K562 (cell line): ENCODE measurements around the gene RASSF1. TPM values are rescaled to one million over a fixed set of nuclear protein-coding genes. Genes with fewer than 3 reads are reported as not detected.
A peak's percentile ranks its signal among the peaks of the same experiment; 100 is the strongest.

Experiments
- ATAC-seq: fragments of 200-7000 bp; cut with Tn5 transposase; 3 replicates; pipeline ENCODE4 v1.9.1; 2020; ENCODE audit warnings: moderate library complexity
- BruUV-seq: library from RNA; stranded (reverse); fragments of 400-500 nt; replicated peaks from 2 replicates; lab custom pipeline; 2021; lab: Mats Ljungman, UMichigan
- CTCF ChIA-PET: fragments of 300-600 bp; formaldehyde crosslinking; extraction: SDS; loops from one replicate; lab custom pipeline; 2021; ENCODE audit warnings: low intra/inter-chr PET ratio; lab: Yijun Ruan, JAX
- POLR2A ChIA-PET: fragments of 300-600, 350-650 bp; sonication (Branson Sonifier 250); formaldehyde crosslinking; extraction: SDS; loops from one replicate; lab custom pipeline; 2021; ENCODE audit warnings: antibody characterized with exemption, inconsistent platforms; lab: Yijun Ruan, JAX
- DNase-seq, 4 experiments: peaks; one replicate each; pipeline versions ENCODE4 v3.0.0 to v3.0.0-alpha.2; 2011 to 2018; ENCODE audit warnings: low spot score in 3 of 4, mixed read lengths in 3 of 4; ENCODE audit errors: extremely low read depth in 1 of 4
- FAIRE-seq: peaks from 2 replicates; lab custom pipeline; 2011; peaks lifted over from hg19 to GRCh38; lab: Jason Lieb, UNC
- H2AFZ ChIP-seq: 2 replicates; pipeline ENCODE4 v1.6.0; 2011; ENCODE audit warnings: low read depth, low read length, control low read depth, inconsistent platforms
- H3K27ac ChIP-seq: fragments of 200-600 bp; 3 replicates; pipeline ENCODE4 v1.8.0; 2011; ENCODE audit warnings: low read depth, mild to moderate bottlenecking, control low read depth, inconsistent platforms, low read length, moderate library complexity, mixed read lengths; ENCODE audit errors: extremely low read depth
- H3K27me3 ChIP-seq, 2 experiments: fragments of 300-600 bp in 1 of 2; 2 replicates in 1 of 2; 3 replicates in 1 of 2; pipeline versions ENCODE4 v1.6.0 to v1.8.0; 2011; ENCODE audit warnings: inconsistent platforms in 2 of 2, low read length in 2 of 2, mild to moderate bottlenecking in 1 of 2, mixed read lengths in 1 of 2, moderate library complexity in 1 of 2; ENCODE audit not compliant: control insufficient read depth in 2 of 2, insufficient read depth in 2 of 2
- H3K36me3 ChIP-seq: fragments of 300-600 bp; 3 replicates; pipeline ENCODE4 v1.8.0; 2011; ENCODE audit warnings: mild to moderate bottlenecking, low read length, inconsistent platforms; ENCODE audit not compliant: control insufficient read depth, insufficient read depth
- H3K4me1 ChIP-seq, 2 experiments: fragments of 200-600 bp in 1 of 2; replicated peaks in 1 of 2; 2 replicates in 1 of 2; 3 replicates in 1 of 2; pipeline versions ENCODE4 v1.5.1 to v1.8.0; 2011; ENCODE audit warnings: inconsistent platforms in 2 of 2, low read length in 2 of 2, mild to moderate bottlenecking in 1 of 2, mixed read lengths in 1 of 2, moderate library complexity in 1 of 2; ENCODE audit not compliant: control insufficient read depth in 2 of 2, insufficient read depth in 2 of 2
- H3K4me2 ChIP-seq: 2 replicates; pipeline ENCODE4 v1.6.1; 2011; ENCODE audit warnings: low read length, control low read depth, inconsistent platforms, mixed read lengths; ENCODE audit not compliant: insufficient read depth
- H3K4me3 ChIP-seq: fragments of 200-600 bp; sonication (generic), shearing (Covaris generic); 2 replicates; pipeline ENCODE4 v1.5.1; 2016; ENCODE audit warnings: control low read depth, inconsistent platforms
- H3K79me2 ChIP-seq: fragments of 200-600 bp; 3 replicates; pipeline ENCODE4 v1.8.0; 2011; ENCODE audit warnings: low read length, inconsistent platforms; ENCODE audit not compliant: control insufficient read depth, insufficient read depth
- H3K9ac ChIP-seq, 2 experiments: 2 replicates each; pipeline versions ENCODE4 v1.6.0 to v1.6.1; 2011; ENCODE audit warnings: low read depth in 2 of 2, low read length in 2 of 2, control low read depth in 1 of 2, inconsistent platforms in 1 of 2, mild to moderate bottlenecking in 1 of 2, mixed read lengths in 1 of 2; ENCODE audit not compliant: insufficient read depth in 1 of 2
- H3K9me1 ChIP-seq: one replicate; pipeline ENCODE4 v1.6.0; 2011; ENCODE audit warnings: inconsistent platforms, mild to moderate bottlenecking, low read length, moderate library complexity; ENCODE audit not compliant: control insufficient read depth, insufficient read depth
- H3K9me3 ChIP-seq: replicated peaks from 2 replicates; pipeline ENCODE4 v1.5.1; 2011; ENCODE audit warnings: low read depth, low read length, inconsistent platforms; ENCODE audit not compliant: control insufficient read depth, insufficient read depth
- H4K20me1 ChIP-seq: replicated peaks from 2 replicates; pipeline ENCODE4 v1.6.1; 2011; ENCODE audit warnings: low read length, inconsistent platforms, mixed read lengths; ENCODE audit not compliant: control insufficient read depth, insufficient read depth
- ARID1B ChIP-seq: fragments of 450-650 bp; IDR thresholded peaks from 2 replicates; pipeline ENCODE4 v1.6.1; 2016; ENCODE audit warnings: antibody characterized with exemption, mild to moderate bottlenecking, inconsistent platforms
- ARID4B ChIP-seq: sonication (generic); formaldehyde crosslinking; IDR thresholded peaks from 2 replicates; pipeline ENCODE4 v1.8.0; 2022; ENCODE audit warnings: mild to moderate bottlenecking, missing genetic modification reagents
- CAMTA2 ChIP-seq: fragments of 250-450 bp; sonication (Bioruptor Pico); conservative IDR thresholded peaks from 2 replicates; pipeline ENCODE4 v1.5.1; 2022
- DDX20 ChIP-seq: fragments of 450-650 bp; IDR thresholded peaks from 2 replicates; pipeline ENCODE4 v1.6.1; 2016; ENCODE audit warnings: missing genetic modification characterization, low read depth, mild to moderate bottlenecking, missing compliant biosample characterization, moderate library complexity
- DIDO1 ChIP-seq: fragments of 450-650 bp; IDR thresholded peaks from 2 replicates; pipeline ENCODE4 v1.6.1; 2016; ENCODE audit warnings: low read depth, missing biosample characterization, missing genetic modification characterization
- LEF1 ChIP-seq: fragments of 450-650 bp; IDR thresholded peaks from 2 replicates; pipeline ENCODE4 v1.6.1; 2016; ENCODE audit warnings: mild to moderate bottlenecking
- NFIX ChIP-seq: fragments of 250-450 bp; sonication (Bioruptor Pico); IDR thresholded peaks from 2 replicates; pipeline ENCODE4 v1.4.0; 2020; ENCODE audit warnings: low read depth, mild to moderate bottlenecking, moderate library complexity
- PHB ChIP-seq: fragments of 250-450 bp; sonication (Bioruptor Pico); IDR thresholded peaks from 2 replicates; pipeline ENCODE4 v1.5.0; 2021
- RCOR1 ChIP-seq, 2 experiments: IDR thresholded peaks; 2 replicates each; pipeline ENCODE4 v1.6.1; 2012; ENCODE audit warnings: low read depth in 2 of 2, low read length in 2 of 2, borderline replicate concordance in 1 of 2, improper control_type of control experiment in 1 of 2
- RFX1 ChIP-seq: fragments of 450-650 bp; IDR thresholded peaks from 2 replicates; pipeline ENCODE4 v1.6.1; 2016; ENCODE audit warnings: mild to moderate bottlenecking, moderate library complexity
- TCF3 ChIP-seq: sonication (generic); formaldehyde crosslinking; IDR thresholded peaks from 2 replicates; pipeline ENCODE4 v1.4.0; 2020; ENCODE audit warnings: mild to moderate bottlenecking, missing genetic modification reagents
- TEAD4 ChIP-seq, 2 experiments: sonication (generic) in 1 of 2; formaldehyde crosslinking in 1 of 2; IDR thresholded peaks; 2 replicates each; pipeline versions ENCODE4 v1.6.1 to v1.8.0; 2012 to 2022; ENCODE audit warnings: borderline replicate concordance in 1 of 2, inconsistent platforms in 1 of 2, low read length in 1 of 2, mild to moderate bottlenecking in 1 of 2, missing genetic modification reagents in 1 of 2
- ZBED1 ChIP-seq: IDR thresholded peaks from 2 replicates; pipeline ENCODE4 v1.6.1; 2014
- ZNF197 ChIP-seq: fragments of 200-800 bp; sonication (Bioruptor generic); IDR thresholded peaks from 2 replicates; pipeline ENCODE4 v1.6.1; 2016; ENCODE audit warnings: low read depth, missing genetic modification characterization, missing compliant biosample characterization
- ZNF239 ChIP-seq: fragments of 250-450 bp; sonication (Bioruptor Pico); IDR thresholded peaks from 2 replicates; pipeline ENCODE4 v1.4.0; 2020; ENCODE audit warnings: mild to moderate bottlenecking
- WGBS: fragments of 100-300 bp; shearing (Covaris generic); methylation state at CpG from one replicate; pipeline ENCODE4 v1.1.6; 2016; ENCODE audit warnings: low coverage, mixed read lengths; ENCODE audit not compliant: insufficient coverage; ENCODE audit errors: missing lambda C conversion rate; 5-methylcytosine and 5-hydroxymethylcytosine counted together
- in situ Hi-C: fragments of 300-500 bp; cut with MboI; formaldehyde crosslinking; loops from 4 replicates; pipeline ENCODE4 v1.15.0; 2018; ENCODE audit warnings: inconsistent platforms, mixed read lengths
- intact Hi-C: fragments of 100-400 bp; cut with micrococcal nuclease; formaldehyde crosslinking; loops from 2 replicates; pipeline ENCODE4 v1.14.2; 2022
- polyA plus RNA-seq, 8 experiments: library from polyadenylated mRNA; depleted of rRNA in 4 of 8; stranded (reverse) in 5 of 8; unstranded in 3 of 8; fragments of >200 nt; fragmentation: Nextera tagmentation in 2 of 8; fragmentation: Illumina TruSeq in 1 of 8; extraction: Ambion mirVana in 2 of 8; extraction: Trizol in 1 of 8; gene quantifications; 2 replicates each; pipeline versions ENCODE4 v1.2.1 to v1.2.3, GENCODE V29; 2011 to 2014; ENCODE audit warnings: inconsistent platforms in 1 of 8, missing spikeins in 1 of 8
- total RNA-seq, 7 experiments: library from RNA; depleted of rRNA in 6 of 7; stranded (reverse); fragments of >200 nt in 6 of 7; fragmentation: Illumina TruSeq in 2 of 7; extraction: Trizol in 2 of 7; gene quantifications; 2 replicates each; pipeline versions ENCODE4 v1.2.1 to v1.2.3, GENCODE V29; 2011 to 2021; ENCODE audit warnings: low replicate concordance in 1 of 7
- TF ChIP-seq, protein P1 (sequence below): fragments of 200-800 bp; sonication (Bioruptor generic); IDR thresholded peaks from 2 replicates; pipeline ENCODE4 v1.6.1; 2017; ENCODE audit warnings: missing genetic modification characterization, missing compliant biosample characterization

RASSF1 gene
- total and polyA plus RNA-seq, 9 of the 15 experiments (the other 6 are each of a cell fraction or from before 2014, with no cell fraction given), result 3.6 to 57.1 (median 24.6) TPM

- in situ Hi-C loops (no loop called here), intact Hi-C loops (no loop called here)
- peaks cover 6% of the 10 kb centered on the region for H3K9me1 ChIP-seq
- H2AFZ ChIP-seq, result no peak overlapping the region
- DNase-seq (no peak), ATAC-seq (no peak), FAIRE-seq (no peak)
- no peak overlapping the region for H3K4me2 ChIP-seq
- H3K27me3 ChIP-seq, result no peaks in the 10 kb centered on the region
- BruUV-seq, result no TSS peak
- no peak overlapping the region for H3K4me3 ChIP-seq
- peaks cover 31% of the 10 kb centered on the region; the same call in 1 of the 2 replicates for H4K20me1 ChIP-seq
- H3K9ac ChIP-seq, result no peak overlapping the region
- peaks cover 64% of the 10 kb centered on the region for H3K79me2 ChIP-seq
- peaks cover 30 to 59% of the 10 kb centered on the region in 2 experiments; a peak in 4 of 5 replicates for H3K4me1 ChIP-seq
- H3K9me3 ChIP-seq, result no peaks in the 10 kb centered on the region
- WGBS, result 33% methylated on average over 5 of the region's 5 CpGs
- H3K36me3 ChIP-seq, result peaks cover 46% of the 10 kb centered on the region; the same call in 2 of the 3 replicates
- ChIA-PET CTCF (no interaction called here), POLR2A (interaction anchor here (0.8 to 1.8 kb wide), 7 partner anchors 10 to 74 kb away, joined by 3 to 5 read pairs (median 4); no protein-coding TSS in a partner anchor)
- H3K27ac ChIP-seq, result no peak overlapping the region
- TF ChIP-seq RCOR1 (IDR thresholded peaks at IDR 0.05; ENCODE audit: borderline replicate concordance in 1 of 2, low read depth in 2 of 2, low read length in 2 of 2) (peak in 1 of 2 experiments; percentile 72; a peak in 2 of 4 replicates), ZNF239 (CRISPR knock-in tag) (no peak), TEAD4 (IDR thresholded peaks at IDR 0.05; ENCODE audit: low read length) (peak; percentile 9; the same call in 1 of the 2 replicates), TEAD4 (CRISPR knock-in tag; IDR thresholded peaks at IDR 0.05; ENCODE audit: borderline replicate concordance) (no peak), ARID1B (peak; percentile 54), TCF3 (0 out of 2 replicates have a peak, but pooled peaks have one; percentile 13), ZBED1 (no peak), ZNF197 (CRISPR knock-in tag) (no peak), CAMTA2 (no peak), DIDO1 (tag) (no peak), NFIX (CRISPR knock-in tag) (no peak), ARID4B (CRISPR knock-in tag) (no peak), LEF1 (no peak), RFX1 (peak; percentile 61), PHB (CRISPR knock-in tag) (no peak), DDX20 (no peak)
- TF ChIP-seq, protein P1, sequence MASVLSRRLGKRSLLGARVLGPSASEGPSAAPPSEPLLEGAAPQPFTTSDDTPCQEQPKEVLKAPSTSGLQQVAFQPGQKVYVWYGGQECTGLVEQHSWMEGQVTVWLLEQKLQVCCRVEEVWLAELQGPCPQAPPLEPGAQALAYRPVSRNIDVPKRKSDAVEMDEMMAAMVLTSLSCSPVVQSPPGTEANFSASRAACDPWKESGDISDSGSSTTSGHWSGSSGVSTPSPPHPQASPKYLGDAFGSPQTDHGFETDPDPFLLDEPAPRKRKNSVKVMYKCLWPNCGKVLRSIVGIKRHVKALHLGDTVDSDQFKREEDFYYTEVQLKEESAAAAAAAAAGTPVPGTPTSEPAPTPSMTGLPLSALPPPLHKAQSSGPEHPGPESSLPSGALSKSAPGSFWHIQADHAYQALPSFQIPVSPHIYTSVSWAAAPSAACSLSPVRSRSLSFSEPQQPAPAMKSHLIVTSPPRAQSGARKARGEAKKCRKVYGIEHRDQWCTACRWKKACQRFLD, result no peak
Observed at GRCh38 chr3:50354186-50354764, 13.6 kb upstream of the RASSF1 start.
